Ascending aorta (tissue), 2 donors: ENCODE results near the gene ZNF485. TPM values are rescaled to one million over a fixed set of nuclear protein-coding genes. Genes with fewer than 3 reads are reported as not detected.
"Not testable (repeated sequence)": the region's sequence is repeated elsewhere in the genome, so short reads cannot be mapped to it uniquely, and the experiment has no call there.

Experiments
- DNase-seq, 2 donors: peaks; one replicate each; pipeline ENCODE4 v3.0.0-alpha.2; 2019; ENCODE audit warnings: low spot score in 2 of 2
- H3K27ac ChIP-seq, 2 donors: fragments of 200-600 bp; sonication (generic); one replicate each; pipeline ENCODE4 v1.5.1; 2016 to 2017; ENCODE audit warnings: mild to moderate bottlenecking in 1 of 2
- H3K27me3 ChIP-seq: fragments of 200-600 bp; sonication (generic); one replicate; pipeline ENCODE4 v1.5.1; 2017
- H3K36me3 ChIP-seq, 2 donors: fragments of 200-600 bp; sonication (generic); one replicate each; pipeline ENCODE4 v1.5.1; 2016
- H3K4me1 ChIP-seq, 2 donors: fragments of 200-600 bp; sonication (generic); one replicate each; pipeline ENCODE4 v1.5.1; 2016 to 2017; ENCODE audit warnings: mild to moderate bottlenecking in 1 of 2
- H3K4me3 ChIP-seq, 2 donors: fragments of 200-600 bp; sonication (generic); one replicate each; pipeline ENCODE4 v1.5.1; 2016 to 2017; ENCODE audit warnings: mild to moderate bottlenecking in 1 of 2
- H3K9me3 ChIP-seq, 2 donors: fragments of 200-600 bp; sonication (generic); one replicate each; pipeline ENCODE4 v1.5.1; 2016
- CTCF ChIP-seq, 3 experiments: fragments of 200-600 bp in 2 of 3; fragments of 450-650 bp in 1 of 3; sonication (generic) in 2 of 3; IDR thresholded peaks; one replicate each; pipeline ENCODE4 v1.5.1; 2016 to 2019; ENCODE audit warnings: antibody characterized with exemption in 3 of 3, mild to moderate bottlenecking in 1 of 3, moderate library complexity in 1 of 3
- intact Hi-C: fragments of 100-400 bp; cut with DNase I; formaldehyde crosslinking; loops from one replicate; pipeline ENCODE4 v1.15.1; 2023
- total RNA-seq: library from RNA; depleted of rRNA; stranded (reverse); fragments of >200 nt; gene quantifications from one replicate; pipeline ENCODE4 v1.1.0, GENCODE V29; 2016

The ZNF485 gene
- total RNA-seq, 1 donor from 2014 or later, result 0.43 TPM

GRCh38 chr10:43596546-43596945 lies 9.7 kb upstream of the ZNF485 start:
- intact Hi-C loops, result no loop called here
- Histone ChIP-seq H3K4me3 (no peak overlapping the region), H3K36me3 (no peaks in the 10 kb centered on the region), H3K27me3 (no peaks in the 10 kb centered on the region), H3K27ac (no peak overlapping the region), H3K9me3 (no peaks in the 10 kb centered on the region), H3K4me1 (no peaks in the 10 kb centered on the region)
- DNase-seq, result no peak
- no peak for TF ChIP-seq CTCF (IDR thresholded peaks at IDR 0.05)

- no peaks in the 10 kb centered on the region for H3K9me3 ChIP-seq
- no peak for TF ChIP-seq CTCF (IDR thresholded peaks at IDR 0.05)
- no peak overlapping the region for H3K4me3 ChIP-seq
- no peaks in the 10 kb centered on the region for H3K36me3 ChIP-seq
- no peaks in the 10 kb centered on the region for H3K4me1 ChIP-seq
- intact Hi-C loops, result no loop called here
- H3K27ac ChIP-seq, result no peak overlapping the region
- no peaks in the 10 kb centered on the region for H3K27me3 ChIP-seq
- no peak for DNase-seq
Measured at GRCh38 chr10:43598446-43598845, 7.8 kb upstream of the ZNF485 start.

GRCh38 chr10:43599333-43599732 lies 6.9 kb upstream of the ZNF485 start:
- intact Hi-C loops, result no loop called here
- Histone ChIP-seq H3K9me3 (no peaks in the 10 kb centered on the region), H3K36me3 (no peaks in the 10 kb centered on the region), H3K27me3 (no peaks in the 10 kb centered on the region), H3K27ac (no peak overlapping the region), H3K4me3 (no peak overlapping the region), H3K4me1 (no peaks in the 10 kb centered on the region)
- TF ChIP-seq CTCF (IDR thresholded peaks at IDR 0.05), result no peak
- DNase-seq, result no peak

- H3K27ac ChIP-seq, H3K27me3 ChIP-seq, H3K4me3 ChIP-seq, H3K9me3 ChIP-seq, DNase-seq, H3K36me3 ChIP-seq, H3K4me1 ChIP-seq: not testable (repeated sequence)
- intact Hi-C loops, result loop anchor here (2.0 kb wide), 1 partner anchor 43 kb away; no protein-coding TSS in a partner anchor
Measured at GRCh38 chr10:43601576-43601975, 4.7 kb upstream of the ZNF485 start.

GRCh38 chr10:43605850-43606322 lies 352 bp upstream of the ZNF485 start:
- H3K4me3 ChIP-seq, result peak overlapping the region; percentile 72 to 97
- peak overlapping the region; percentile 41 to 54 for H3K27ac ChIP-seq
- DNase-seq, result no peak
- no peaks in the 10 kb centered on the region for H3K27me3 ChIP-seq
- TF ChIP-seq CTCF (IDR thresholded peaks at IDR 0.05), result peak in 1 of 3 experiments; percentile 4
- H3K9me3 ChIP-seq, result no peaks in the 10 kb centered on the region
- intact Hi-C loops, result loop anchor here (2.0 kb wide), 2 partner anchors 31 to 43 kb away; partner anchors contain the start of genes ZNF239 and ZNF32
- H3K4me1 ChIP-seq, result peaks cover 0 to 10% of the 10 kb centered on the region in 2 donors
- peaks cover 0 to 18% of the 10 kb centered on the region in 2 donors for H3K36me3 ChIP-seq

GRCh38 chr10:43607199-43607573 lies 948 bp downstream of the ZNF485 start:
- peaks cover 0 to 10% of the 10 kb centered on the region in 2 donors for H3K4me1 ChIP-seq
- no peaks in the 10 kb centered on the region for H3K27me3 ChIP-seq
- H3K36me3 ChIP-seq, result peaks cover 0 to 25% of the 10 kb centered on the region in 2 donors
- peak overlapping the region; percentile 72 to 97 for H3K4me3 ChIP-seq
- H3K9me3 ChIP-seq, result no peaks in the 10 kb centered on the region
- TF ChIP-seq CTCF (IDR thresholded peaks at IDR 0.05), result no peak
- no peak for DNase-seq
- H3K27ac ChIP-seq, result no peak overlapping the region
- intact Hi-C loops, result loop anchor here (2.0 kb wide), 2 partner anchors 32 to 42 kb away; partner anchors contain the start of genes ZNF239 and ZNF32
